ENCODE data around the gene NCOA3. TPM values are rescaled to one million over a fixed set of nuclear protein-coding genes. Genes with fewer than 3 reads are reported as not detected.
"Not testable (repeated sequence)": the region's sequence is repeated elsewhere in the genome, so short reads cannot be mapped to it uniquely, and the experiment has no call there.

NCOA3 gene
- total RNA-seq, 1 experiment from 2014 or later, result 35.6 TPM

- DNase-seq (ENCODE audit: low read depth), result no peak
These were observed 34.3 kb downstream of the NCOA3 start for GRCh38 chr20:47535994-47536393.

- peak; percentile 78 for DNase-seq (ENCODE audit: low read depth)
These were observed 39.0 kb downstream of the NCOA3 start for GRCh38 chr20:47540443-47541354.

- no peak for DNase-seq (ENCODE audit: low read depth)
These were observed 39.8 kb downstream of the NCOA3 start for GRCh38 chr20:47541355-47541922.

DNA sequence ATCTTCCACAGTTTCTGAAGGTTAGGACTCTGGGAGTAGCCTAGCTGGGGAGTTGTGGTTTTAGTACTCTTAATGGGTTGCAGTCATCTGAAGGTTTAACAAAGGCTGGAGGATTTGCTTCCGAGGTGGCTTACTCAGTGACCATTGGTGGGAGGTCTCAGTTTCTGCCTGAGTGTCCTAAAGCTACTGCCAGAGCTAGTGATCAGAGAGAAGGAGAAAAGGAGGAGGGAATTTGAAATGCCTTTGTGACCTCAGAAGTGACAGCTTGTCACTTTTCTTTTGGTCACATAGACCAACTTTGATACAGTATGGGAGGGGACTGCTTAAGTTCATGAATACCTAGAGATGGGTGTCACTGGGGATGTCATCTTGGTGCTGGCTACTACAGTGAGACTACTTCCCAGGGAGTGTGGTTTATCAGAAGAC is 41.3 kb downstream of the NCOA3 start:
- DNase-seq (ENCODE audit: low read depth), result peak; percentile 92

DNA sequence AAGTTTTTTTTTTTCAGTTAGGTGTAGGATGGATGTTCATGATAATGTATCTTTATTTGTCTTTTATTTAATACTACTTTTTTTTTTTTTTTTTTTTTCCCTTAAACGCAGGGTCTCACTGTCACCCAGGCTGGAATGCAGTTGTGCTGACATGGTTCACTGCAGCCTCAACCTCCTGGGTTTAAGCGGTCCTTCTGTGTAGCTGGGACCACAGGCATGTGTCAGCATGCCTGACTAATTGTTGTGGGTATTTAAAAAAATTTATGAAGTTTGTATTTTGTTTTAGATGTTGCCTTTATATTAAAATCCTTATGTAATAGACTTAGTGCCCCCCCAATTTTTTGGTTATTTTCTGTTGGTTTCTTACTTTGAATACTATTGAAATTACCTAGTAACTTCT is 42.6 kb downstream of the NCOA3 start:
- DNase-seq (ENCODE audit: low read depth), result peak; percentile 90

- DNase-seq (ENCODE audit: low read depth), result no peak
These were observed 43.2 kb downstream of the NCOA3 start for GRCh38 chr20:47544852-47545251.

- DNase-seq (ENCODE audit: low read depth), result no peak
These were observed 43.8 kb downstream of the NCOA3 start for GRCh38 chr20:47545499-47545898.

DNA sequence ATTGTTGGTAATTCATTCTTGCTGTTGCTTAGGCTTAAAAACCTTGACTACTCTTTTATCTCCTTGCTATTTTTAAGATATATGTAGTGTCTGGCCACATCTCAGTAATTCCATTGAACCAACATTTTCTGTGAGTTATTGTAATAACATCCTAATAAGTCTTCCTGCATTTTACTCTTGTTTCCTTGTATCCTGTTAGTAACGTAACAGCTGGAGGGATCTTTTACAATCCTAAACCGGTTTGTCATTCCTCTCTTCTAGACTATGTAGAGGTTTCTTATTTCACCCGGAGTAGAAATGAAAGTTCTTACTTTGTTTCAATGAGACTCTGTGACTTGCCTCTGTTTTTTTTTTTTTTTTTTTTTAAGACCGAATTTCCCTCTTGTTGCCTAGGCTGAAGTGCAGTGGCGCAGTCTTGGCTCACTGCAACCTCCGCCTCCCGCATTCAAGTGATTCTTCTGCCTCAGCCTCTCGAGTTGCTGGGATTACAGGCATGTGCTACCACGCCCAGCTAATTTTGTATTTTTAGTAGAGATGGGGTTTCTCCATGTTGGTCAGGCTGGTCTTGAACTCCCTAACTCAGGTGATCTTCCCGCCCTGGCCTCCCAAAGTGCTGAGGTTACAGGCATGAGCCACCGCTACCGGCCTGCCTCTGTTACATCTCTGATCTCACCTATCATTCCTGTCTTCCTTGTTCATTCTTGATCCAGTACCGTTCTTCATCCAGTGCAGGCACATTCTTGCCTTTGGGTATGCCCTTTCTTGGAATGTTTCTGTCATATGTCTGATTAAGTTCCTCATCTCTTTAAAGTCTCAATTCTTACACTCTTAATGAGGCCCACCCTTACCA is 44.7 kb downstream of the NCOA3 start:
- no peak for DNase-seq (ENCODE audit: low read depth)

DNA sequence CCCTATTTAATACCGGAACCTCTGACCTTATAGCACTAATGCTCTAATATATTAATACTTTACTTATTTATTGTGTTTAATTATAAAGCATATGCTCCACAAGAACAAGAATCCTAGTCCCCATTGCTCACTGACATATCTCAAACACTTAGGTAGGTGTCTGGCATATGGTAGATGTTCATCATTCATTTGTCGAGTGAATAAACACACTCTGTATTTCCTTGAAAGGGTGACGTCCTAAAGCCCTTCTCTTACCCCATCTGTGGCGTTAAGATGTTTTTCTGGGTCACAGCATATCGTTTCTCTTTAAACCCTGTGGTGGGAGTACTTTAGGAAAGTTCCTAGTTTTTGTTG is 45.3 kb downstream of the NCOA3 start:
- DNase-seq (ENCODE audit: low read depth), result no peak

GRCh38 chr20:47549671-47550070 is 48.0 kb downstream of the NCOA3 start:
- no peak for DNase-seq (ENCODE audit: low read depth)

DNA sequence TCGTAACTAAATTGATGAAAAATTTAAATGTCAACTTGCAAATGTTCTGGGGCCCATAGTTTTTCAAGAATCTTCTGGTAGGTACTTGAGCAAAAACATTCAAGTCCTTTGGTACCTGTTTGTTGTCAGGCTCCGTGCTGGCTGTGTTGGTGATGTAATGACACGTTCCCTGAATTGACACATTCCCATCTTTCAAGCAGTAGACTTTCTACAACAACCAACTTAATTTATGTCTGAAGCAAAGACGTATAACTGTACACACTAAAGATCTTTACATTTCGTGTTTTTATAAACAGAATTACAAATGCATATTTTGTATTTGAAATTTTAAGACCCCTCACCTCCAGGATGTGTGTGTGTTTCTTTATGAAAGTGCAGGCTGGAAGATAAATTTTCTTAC is 49.5 kb downstream of the NCOA3 start:
- DNase-seq (ENCODE audit: low read depth), result no peak

- peak; percentile 73 for DNase-seq (ENCODE audit: low read depth)
These were observed 50.2 kb downstream of the NCOA3 start for GRCh38 chr20:47551841-47552240.

- DNase-seq (ENCODE audit: low read depth), result no peak
These were observed 51.3 kb downstream of the NCOA3 start for GRCh38 chr20:47552996-47553395.

GRCh38 chr20:47553594-47554235 is 52.0 kb downstream of the NCOA3 start:
- not testable (repeated sequence) for DNase-seq (ENCODE audit: low read depth)

GRCh38 chr20:47554283-47554682 is 52.6 kb downstream of the NCOA3 start:
- DNase-seq (ENCODE audit: low read depth), result not testable (repeated sequence)

DNA sequence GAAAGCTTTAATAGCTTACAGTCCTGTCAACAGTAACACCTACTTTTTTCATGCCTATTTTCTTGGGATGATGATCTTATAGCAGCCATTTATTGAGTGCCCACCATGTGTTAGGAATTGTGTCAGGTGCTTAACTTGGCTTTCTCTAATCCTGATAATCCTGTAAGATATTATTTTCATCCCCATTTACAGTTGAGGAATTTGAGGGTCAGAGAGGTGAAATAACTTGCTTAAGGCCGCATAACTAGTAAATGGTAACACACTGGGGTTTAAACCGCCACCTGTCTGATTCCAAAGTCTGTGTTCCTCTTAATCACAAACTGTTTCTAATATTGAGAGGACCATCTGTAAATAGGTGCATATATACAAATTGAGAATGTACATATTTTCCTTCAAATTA is 55.5 kb downstream of the NCOA3 start:
- no peak for DNase-seq (ENCODE audit: low read depth)

GRCh38 chr20:47557791-47558190 is 56.1 kb downstream of the NCOA3 start:
- DNase-seq (ENCODE audit: low read depth), result no peak

DNA sequence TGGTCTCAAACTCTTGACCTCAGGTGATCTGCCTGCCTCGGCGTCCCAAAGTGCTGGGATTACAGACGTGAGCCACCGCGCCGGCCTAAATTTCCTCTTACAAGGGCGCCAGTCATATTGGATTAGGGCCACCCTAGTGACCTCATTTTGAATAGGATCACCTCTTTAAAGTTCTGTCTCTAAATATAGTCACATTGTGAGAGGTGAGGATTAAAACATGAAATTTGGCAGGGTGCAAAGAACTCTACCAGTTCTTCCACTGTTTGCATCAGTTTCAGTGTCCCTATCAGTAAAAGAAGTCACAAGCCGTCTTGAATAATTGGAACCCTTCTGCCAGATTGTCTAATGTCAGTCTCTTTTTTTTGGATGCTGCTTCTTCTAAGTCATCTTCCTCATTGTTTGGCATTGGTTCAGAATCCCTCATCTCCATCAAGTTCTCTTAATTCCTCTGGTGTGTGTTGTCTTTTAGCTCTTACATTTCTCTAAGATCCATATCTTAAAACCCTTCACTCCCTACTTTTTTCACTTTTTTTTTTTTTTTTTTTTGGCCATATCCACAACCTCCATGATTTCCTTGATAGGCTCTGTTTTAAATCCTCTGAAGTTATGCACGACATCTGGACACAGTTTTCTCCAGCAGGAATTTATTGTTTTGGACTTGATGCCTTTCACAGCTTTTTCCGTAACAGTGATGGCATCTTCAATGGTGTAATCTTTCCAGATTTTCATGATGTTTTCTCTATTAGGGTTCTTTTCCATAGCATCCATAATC is 56.8 kb downstream of the NCOA3 start:
- DNase-seq (ENCODE audit: low read depth), result no peak

DNA sequence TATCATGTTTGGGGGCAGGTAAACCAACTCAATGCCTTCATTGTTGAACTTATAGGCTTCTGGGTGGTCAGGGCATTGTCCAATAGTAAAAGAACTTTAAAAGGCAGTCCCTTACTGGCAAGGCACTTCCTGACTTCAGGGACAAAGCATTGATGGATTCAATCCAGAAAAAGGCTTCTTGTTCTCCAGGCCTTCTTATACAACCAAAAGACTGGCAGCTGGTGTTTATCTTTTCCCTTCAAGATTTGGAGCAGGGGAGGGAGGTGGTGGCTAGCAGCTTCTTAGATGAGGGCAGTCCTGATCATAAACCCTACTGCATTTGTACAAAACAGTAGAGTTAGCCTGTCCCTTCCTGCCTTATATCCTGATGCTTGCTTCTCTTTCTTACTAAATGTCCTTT is 57.5 kb downstream of the NCOA3 start:
- peak; percentile 41 for DNase-seq (ENCODE audit: low read depth)

- DNase-seq (ENCODE audit: low read depth), result no peak
These were observed 59.5 kb downstream of the NCOA3 start for GRCh38 chr20:47561180-47561579.
